Esophagus muscularis mucosa (tissue), 3 donors: ENCODE measurements around the gene PLXNA4.
A peak's percentile ranks its signal among the peaks of the same experiment; 100 is the strongest.

ENCODE experiments used
- POLR2A ChIP-seq: fragments of 450-650 bp; IDR thresholded peaks from one replicate; pipeline ENCODE4 v1.6.1; 2017; ENCODE audit warnings: antibody characterized with exemption, moderate library complexity, mild to moderate bottlenecking, low read depth
- POLR2AphosphoS5 ChIP-seq, 2 donors: sonication (generic); formaldehyde crosslinking; IDR thresholded peaks; one replicate each; pipeline ENCODE4 v1.6.1; 2017; ENCODE audit warnings: antibody characterized with exemption in 2 of 2
- TF ChIP-seq, protein P1 (sequence below), 3 experiments: fragments of 200-600 bp in 2 of 3; fragments of 450-650 bp in 1 of 3; sonication (generic) in 2 of 3; IDR thresholded peaks; one replicate each; pipeline ENCODE4 v1.5.1; 2017 to 2019; ENCODE audit warnings: antibody characterized with exemption in 3 of 3, mild to moderate bottlenecking in 2 of 3, moderate library complexity in 1 of 3

DNA sequence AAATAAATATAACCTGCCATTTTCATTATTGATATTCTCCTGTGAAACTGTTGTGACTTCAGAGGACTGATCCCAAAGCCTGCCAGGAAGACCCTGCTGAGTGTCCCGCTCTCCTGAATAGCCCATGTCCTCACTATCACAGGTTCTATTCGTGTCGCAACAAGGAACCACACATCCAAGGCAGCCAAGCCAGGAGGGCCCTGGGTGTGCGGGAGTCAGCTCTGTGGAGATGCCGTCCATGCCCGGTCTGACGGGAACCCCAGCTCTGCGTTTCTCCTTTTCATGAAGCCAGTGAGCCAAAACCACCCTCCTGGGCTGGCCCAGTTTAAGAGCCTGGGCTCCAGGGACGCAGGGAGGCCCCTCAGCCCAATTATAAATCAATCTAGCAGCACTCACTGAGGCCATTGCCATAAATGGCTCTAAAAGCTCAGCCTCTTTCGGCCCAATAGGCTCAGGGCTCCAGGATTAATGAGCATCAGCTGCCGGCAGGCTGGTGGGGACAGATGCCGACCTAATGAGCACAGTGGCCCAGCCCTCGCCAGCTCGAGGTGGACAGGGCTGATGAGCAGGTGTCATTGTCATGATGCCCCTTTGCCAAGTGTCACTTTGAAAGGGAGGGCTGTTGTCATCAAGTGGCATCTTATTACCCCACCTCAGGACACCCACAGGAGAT lies 177.9 kb downstream of the PLXNA4 start:
- TF ChIP-seq POLR2AphosphoS5 (IDR thresholded peaks at IDR 0.05) (peak in 1 of 2 donors; percentile 77), POLR2A (no peak)
- TF ChIP-seq, protein P1, sequence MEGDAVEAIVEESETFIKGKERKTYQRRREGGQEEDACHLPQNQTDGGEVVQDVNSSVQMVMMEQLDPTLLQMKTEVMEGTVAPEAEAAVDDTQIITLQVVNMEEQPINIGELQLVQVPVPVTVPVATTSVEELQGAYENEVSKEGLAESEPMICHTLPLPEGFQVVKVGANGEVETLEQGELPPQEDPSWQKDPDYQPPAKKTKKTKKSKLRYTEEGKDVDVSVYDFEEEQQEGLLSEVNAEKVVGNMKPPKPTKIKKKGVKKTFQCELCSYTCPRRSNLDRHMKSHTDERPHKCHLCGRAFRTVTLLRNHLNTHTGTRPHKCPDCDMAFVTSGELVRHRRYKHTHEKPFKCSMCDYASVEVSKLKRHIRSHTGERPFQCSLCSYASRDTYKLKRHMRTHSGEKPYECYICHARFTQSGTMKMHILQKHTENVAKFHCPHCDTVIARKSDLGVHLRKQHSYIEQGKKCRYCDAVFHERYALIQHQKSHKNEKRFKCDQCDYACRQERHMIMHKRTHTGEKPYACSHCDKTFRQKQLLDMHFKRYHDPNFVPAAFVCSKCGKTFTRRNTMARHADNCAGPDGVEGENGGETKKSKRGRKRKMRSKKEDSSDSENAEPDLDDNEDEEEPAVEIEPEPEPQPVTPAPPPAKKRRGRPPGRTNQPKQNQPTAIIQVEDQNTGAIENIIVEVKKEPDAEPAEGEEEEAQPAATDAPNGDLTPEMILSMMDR (IDR thresholded peaks at IDR 0.05) = no peak
